Neuron (in vitro differentiated cells): Measurements from ENCODE around the gene GRAMD1B.
"Not testable (repeated sequence)": the region's sequence is repeated elsewhere in the genome, so short reads cannot be mapped to it uniquely, and the experiment has no call there.

Source experiments
- H2AFZ ChIP-seq: one replicate; pipeline ENCODE4 v1.6.1; 2013; ENCODE audit warnings: low read depth, mild to moderate bottlenecking, inconsistent platforms, low read length, moderate library complexity
- H3K27me3 ChIP-seq: one replicate; pipeline ENCODE4 v1.6.1; 2013; ENCODE audit warnings: low read length; ENCODE audit not compliant: insufficient read depth
- H3K36me3 ChIP-seq: one replicate; pipeline ENCODE4 v1.6.1; 2013; ENCODE audit warnings: low read length; ENCODE audit not compliant: insufficient read depth
- H3K4me1 ChIP-seq: one replicate; pipeline ENCODE4 v1.6.1; 2013; ENCODE audit warnings: low read length; ENCODE audit not compliant: insufficient read depth
- H3K4me3 ChIP-seq: 2 replicates; pipeline ENCODE4 v1.5.1; 2013; ENCODE audit warnings: mild to moderate bottlenecking, low read length, moderate library complexity
- H3K9me3 ChIP-seq: one replicate; pipeline ENCODE4 v1.6.1; 2013; ENCODE audit warnings: low read length

GRAMD1B gene

DNA sequence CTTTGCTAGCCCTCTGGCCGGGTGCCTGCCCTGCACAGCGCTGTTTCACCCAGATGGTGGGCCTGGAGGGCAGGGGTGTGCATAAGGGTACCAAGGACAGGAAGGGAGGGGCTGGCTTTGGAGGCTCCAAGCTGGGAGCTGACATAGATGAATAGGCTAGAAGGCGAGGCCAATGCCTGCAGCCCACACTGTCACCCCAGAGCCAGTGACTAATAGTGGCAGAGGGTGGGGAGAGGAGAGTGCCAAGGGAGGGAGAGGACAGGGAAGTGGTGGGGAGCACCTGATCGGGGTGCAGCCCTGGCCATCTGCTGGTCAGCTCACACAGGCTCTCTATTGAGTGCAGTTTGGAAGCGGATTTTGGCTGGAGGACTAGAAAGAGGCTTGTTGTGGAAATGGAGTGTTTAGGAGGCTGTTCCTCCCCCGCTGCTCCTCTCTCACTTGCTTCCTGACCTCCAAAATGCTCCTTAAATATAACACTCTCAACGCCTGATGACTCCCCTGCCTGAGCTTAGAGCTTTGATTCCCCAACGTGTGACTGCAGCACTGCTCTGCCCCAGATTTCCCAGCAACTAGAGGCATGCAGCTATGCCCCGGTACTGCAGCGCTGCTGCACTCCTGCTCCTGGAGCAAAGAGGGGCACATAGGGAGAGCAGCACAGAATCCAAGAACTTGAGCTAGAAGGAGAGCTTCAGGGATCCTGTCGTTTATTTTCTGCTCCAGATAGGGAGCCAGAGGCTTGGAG lies 89.2 kb downstream of the GRAMD1B start:
- H3K27me3 ChIP-seq = no peaks in the 10 kb centered on the region
- no peaks in the 10 kb centered on the region for H3K9me3 ChIP-seq
- H3K36me3 ChIP-seq = no peaks in the 10 kb centered on the region
- H3K4me1 ChIP-seq = no peaks in the 10 kb centered on the region
- H3K4me3 ChIP-seq = no peak overlapping the region
- H2AFZ ChIP-seq = no peak overlapping the region

DNA sequence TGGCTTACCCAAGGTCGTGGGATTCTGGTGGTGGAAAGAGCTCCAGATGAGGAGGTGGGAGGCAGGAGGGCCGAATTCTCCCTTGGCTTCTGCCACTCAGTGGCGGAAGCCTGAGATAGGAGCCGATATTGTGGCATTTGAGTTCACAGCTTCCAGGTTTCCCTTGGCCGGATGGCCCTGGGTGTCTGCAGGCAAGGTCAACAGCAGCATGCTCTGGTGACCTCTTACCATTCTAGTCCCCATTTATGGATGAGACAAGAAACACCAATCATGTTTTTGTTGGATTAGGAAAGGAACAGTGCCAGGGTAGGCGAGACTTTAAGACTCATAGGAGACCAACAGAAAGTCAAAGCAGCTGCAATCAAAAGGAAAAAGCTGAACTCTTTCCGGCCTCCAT lies 89.7 kb downstream of the GRAMD1B start:
- H3K9me3 ChIP-seq = no peaks in the 10 kb centered on the region
- H2AFZ ChIP-seq = no peak overlapping the region
- H3K36me3 ChIP-seq = no peaks in the 10 kb centered on the region
- H3K4me1 ChIP-seq = no peaks in the 10 kb centered on the region
- H3K27me3 ChIP-seq = no peaks in the 10 kb centered on the region
- H3K4me3 ChIP-seq = no peak overlapping the region

- H3K9me3 ChIP-seq, H3K4me1 ChIP-seq, H3K4me3 ChIP-seq, H2AFZ ChIP-seq, H3K27me3 ChIP-seq, H3K36me3 ChIP-seq: not testable (repeated sequence)
These were observed 90.4 kb downstream of the GRAMD1B start for GRCh38 chr11:123520476-123520875.

GRCh38 chr11:123521001-123521400 lies 90.9 kb downstream of the GRAMD1B start:
- Histone ChIP-seq H3K36me3 (no peaks in the 10 kb centered on the region), H3K9me3 (no peaks in the 10 kb centered on the region), H3K27me3 (no peaks in the 10 kb centered on the region), H3K4me3 (no peak overlapping the region), H2AFZ (no peak overlapping the region), H3K4me1 (no peaks in the 10 kb centered on the region)

DNA sequence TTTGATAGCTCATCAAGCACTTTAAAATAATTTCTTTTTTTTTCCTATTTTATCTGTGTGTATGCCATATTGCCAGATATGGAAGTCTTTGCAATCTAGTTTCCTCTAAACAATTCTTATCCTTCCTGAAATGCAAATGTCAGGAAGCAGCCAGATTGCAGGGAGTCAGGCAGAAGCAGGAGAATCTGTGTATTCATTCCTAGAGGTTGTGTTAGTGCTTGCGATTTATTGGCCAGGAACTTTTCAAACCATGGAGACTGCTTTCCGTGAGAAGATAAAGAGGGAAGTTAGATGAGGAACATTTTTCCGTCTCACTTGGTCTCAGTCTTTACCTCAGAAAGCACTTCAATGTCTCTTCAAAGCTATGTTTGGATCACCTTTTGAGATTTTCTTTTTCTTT lies 91.9 kb downstream of the GRAMD1B start:
- Histone ChIP-seq H3K36me3 (no peaks in the 10 kb centered on the region), H3K4me3 (no peak overlapping the region), H3K27me3 (no peaks in the 10 kb centered on the region), H3K4me1 (no peaks in the 10 kb centered on the region), H2AFZ (no peak overlapping the region), H3K9me3 (no peaks in the 10 kb centered on the region)

GRCh38 chr11:123523539-123523938 lies 93.5 kb downstream of the GRAMD1B start:
- Histone ChIP-seq H3K9me3 (no peaks in the 10 kb centered on the region), H3K36me3 (no peaks in the 10 kb centered on the region), H3K4me1 (no peaks in the 10 kb centered on the region), H2AFZ (no peak overlapping the region), H3K27me3 (no peaks in the 10 kb centered on the region), H3K4me3 (no peak overlapping the region)

- Histone ChIP-seq H3K9me3 (no peaks in the 10 kb centered on the region), H2AFZ (no peak overlapping the region), H3K4me1 (no peaks in the 10 kb centered on the region), H3K4me3 (no peak overlapping the region), H3K36me3 (no peaks in the 10 kb centered on the region), H3K27me3 (no peaks in the 10 kb centered on the region)
These were observed 95.0 kb downstream of the GRAMD1B start for GRCh38 chr11:123525097-123525496.

- Histone ChIP-seq H3K4me3 (no peak overlapping the region), H3K9me3 (no peaks in the 10 kb centered on the region), H3K27me3 (no peaks in the 10 kb centered on the region)
These were observed 95.4 kb downstream of the GRAMD1B start for GRCh38 chr11:123525511-123525918.

GRCh38 chr11:123526027-123526805 lies 96.1 kb downstream of the GRAMD1B start:
- Histone ChIP-seq H3K9me3 (no peaks in the 10 kb centered on the region), H3K27me3 (no peaks in the 10 kb centered on the region), H2AFZ (no peak overlapping the region), H3K36me3 (no peaks in the 10 kb centered on the region), H3K4me3 (no peak overlapping the region), H3K4me1 (no peaks in the 10 kb centered on the region)

More at GRCh38 chr11:123525511-123525918, 95.4 kb downstream of the GRAMD1B start:
- H3K4me1 ChIP-seq = no peaks in the 10 kb centered on the region
- H3K36me3 ChIP-seq = no peaks in the 10 kb centered on the region
- H2AFZ ChIP-seq = no peak overlapping the region

DNA sequence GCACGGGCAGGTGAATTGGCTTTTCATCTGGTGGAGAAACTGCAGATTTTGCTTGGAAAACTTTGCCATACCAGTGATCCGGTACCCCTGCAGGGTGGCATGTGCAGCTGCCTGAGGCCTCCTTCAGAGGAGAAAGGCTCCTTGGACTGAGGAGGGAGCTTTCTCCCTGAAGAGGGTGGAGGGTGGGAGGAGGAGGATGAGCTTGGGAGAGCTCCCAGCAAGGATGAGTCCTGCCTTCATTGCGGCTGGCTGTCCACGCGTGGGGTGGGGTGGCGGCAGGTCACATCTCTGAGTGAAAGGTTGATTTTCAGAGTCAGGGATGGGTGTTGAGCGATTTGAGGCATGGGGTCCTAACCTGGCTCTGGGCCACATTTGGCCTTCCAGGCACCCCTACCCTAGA lies 96.8 kb downstream of the GRAMD1B start:
- Histone ChIP-seq H3K27me3 (no peaks in the 10 kb centered on the region), H2AFZ (no peak overlapping the region), H3K9me3 (no peaks in the 10 kb centered on the region), H3K4me3 (no peak overlapping the region), H3K4me1 (no peaks in the 10 kb centered on the region), H3K36me3 (no peaks in the 10 kb centered on the region)

DNA sequence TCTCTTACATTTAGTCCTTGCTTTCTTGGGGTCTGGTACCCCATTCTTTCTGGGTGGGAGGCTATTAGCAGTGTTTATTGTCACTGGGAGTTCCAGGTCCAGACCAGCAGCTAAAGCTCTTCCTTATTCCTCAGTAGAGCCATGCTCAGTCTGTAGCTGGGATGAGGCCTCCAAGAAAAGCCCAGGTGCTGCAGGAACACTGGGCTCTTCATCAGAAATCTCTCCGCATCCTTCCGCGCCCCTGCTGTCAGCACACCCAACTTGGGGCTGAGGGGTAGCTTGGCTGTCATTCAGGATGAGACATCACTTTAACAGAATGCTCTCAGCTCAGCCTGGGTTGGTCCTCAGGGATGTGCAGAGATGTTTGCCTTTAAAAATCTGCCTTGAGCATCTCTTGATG lies 97.5 kb downstream of the GRAMD1B start:
- no peak overlapping the region for H3K4me3 ChIP-seq
- H3K9me3 ChIP-seq = no peaks in the 10 kb centered on the region
- no peaks in the 10 kb centered on the region for H3K4me1 ChIP-seq
- no peak overlapping the region for H2AFZ ChIP-seq
- no peaks in the 10 kb centered on the region for H3K27me3 ChIP-seq
- no peaks in the 10 kb centered on the region for H3K36me3 ChIP-seq

GRCh38 chr11:123527947-123528346 lies 97.9 kb downstream of the GRAMD1B start:
- no peaks in the 10 kb centered on the region for H3K9me3 ChIP-seq
- no peaks in the 10 kb centered on the region for H3K36me3 ChIP-seq
- H3K4me1 ChIP-seq = no peaks in the 10 kb centered on the region
- no peak overlapping the region for H3K4me3 ChIP-seq
- no peak overlapping the region for H2AFZ ChIP-seq
- H3K27me3 ChIP-seq = no peaks in the 10 kb centered on the region

DNA sequence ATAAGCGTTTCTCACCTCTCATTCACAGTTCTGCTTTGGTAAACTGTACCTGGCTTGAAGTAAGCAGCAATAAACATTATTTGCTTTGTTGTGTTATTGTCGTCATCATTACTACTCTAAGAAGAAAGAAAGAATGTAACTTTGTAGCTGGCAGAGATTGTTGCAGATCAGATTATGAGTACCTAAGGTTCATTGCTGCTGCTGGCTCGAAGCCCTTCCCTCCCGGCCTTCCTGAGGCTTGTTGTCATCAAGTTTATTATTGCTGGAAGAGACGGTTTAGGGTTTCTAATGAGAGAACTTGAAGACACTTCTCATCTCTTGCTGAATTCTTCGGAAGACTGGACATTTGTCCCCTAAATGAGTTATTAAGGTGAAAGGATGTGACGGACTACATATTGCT lies 101.3 kb downstream of the GRAMD1B start:
- Histone ChIP-seq H3K36me3 (no peaks in the 10 kb centered on the region), H3K4me1 (no peaks in the 10 kb centered on the region), H3K27me3 (no peaks in the 10 kb centered on the region), H3K4me3 (no peak overlapping the region), H2AFZ (no peak overlapping the region), H3K9me3 (no peaks in the 10 kb centered on the region)
